Measurements from ENCODE around the gene CEP95.

DNA sequence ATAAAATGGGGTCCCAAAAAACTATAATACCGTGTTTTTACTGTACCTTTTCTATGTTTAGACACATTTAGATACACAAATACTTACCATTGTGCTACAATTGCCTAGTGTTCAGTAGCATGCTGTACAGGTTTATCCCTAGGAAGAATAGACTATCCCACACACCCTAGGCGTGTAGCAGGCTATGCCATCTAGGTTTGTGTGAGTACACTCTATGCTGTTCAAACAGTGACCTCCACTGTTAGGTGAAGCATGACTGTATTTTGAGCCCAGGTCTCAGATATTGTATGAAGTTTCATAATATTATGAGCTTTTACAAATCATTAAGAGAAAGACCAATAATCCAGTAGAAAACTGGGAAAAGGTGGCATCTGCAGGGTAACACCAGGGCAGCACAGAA, 34.2 kb upstream of the CEP95 start:
- TF ChIP-seq, protein P1, sequence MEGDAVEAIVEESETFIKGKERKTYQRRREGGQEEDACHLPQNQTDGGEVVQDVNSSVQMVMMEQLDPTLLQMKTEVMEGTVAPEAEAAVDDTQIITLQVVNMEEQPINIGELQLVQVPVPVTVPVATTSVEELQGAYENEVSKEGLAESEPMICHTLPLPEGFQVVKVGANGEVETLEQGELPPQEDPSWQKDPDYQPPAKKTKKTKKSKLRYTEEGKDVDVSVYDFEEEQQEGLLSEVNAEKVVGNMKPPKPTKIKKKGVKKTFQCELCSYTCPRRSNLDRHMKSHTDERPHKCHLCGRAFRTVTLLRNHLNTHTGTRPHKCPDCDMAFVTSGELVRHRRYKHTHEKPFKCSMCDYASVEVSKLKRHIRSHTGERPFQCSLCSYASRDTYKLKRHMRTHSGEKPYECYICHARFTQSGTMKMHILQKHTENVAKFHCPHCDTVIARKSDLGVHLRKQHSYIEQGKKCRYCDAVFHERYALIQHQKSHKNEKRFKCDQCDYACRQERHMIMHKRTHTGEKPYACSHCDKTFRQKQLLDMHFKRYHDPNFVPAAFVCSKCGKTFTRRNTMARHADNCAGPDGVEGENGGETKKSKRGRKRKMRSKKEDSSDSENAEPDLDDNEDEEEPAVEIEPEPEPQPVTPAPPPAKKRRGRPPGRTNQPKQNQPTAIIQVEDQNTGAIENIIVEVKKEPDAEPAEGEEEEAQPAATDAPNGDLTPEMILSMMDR (IDR thresholded peaks at IDR 0.05; ENCODE audit: low read depth, low read length) = no peak
- TF ChIP-seq EZH2phosphoT487 (IDR thresholded peaks at IDR 0.05; ENCODE audit: low read depth) = no peak
